ENCODE results near the gene ARRDC5. TPM values are rescaled to one million over a fixed set of nuclear protein-coding genes. Genes with fewer than 3 reads are reported as not detected.
A peak's percentile ranks its signal among the peaks of the same experiment; 100 is the strongest.

Gene ARRDC5
- total and polyA plus RNA-seq, 2 of the 13 experiments (the other 11 are each of a cell fraction or from before 2014, with no cell fraction given): not detected

DNA sequence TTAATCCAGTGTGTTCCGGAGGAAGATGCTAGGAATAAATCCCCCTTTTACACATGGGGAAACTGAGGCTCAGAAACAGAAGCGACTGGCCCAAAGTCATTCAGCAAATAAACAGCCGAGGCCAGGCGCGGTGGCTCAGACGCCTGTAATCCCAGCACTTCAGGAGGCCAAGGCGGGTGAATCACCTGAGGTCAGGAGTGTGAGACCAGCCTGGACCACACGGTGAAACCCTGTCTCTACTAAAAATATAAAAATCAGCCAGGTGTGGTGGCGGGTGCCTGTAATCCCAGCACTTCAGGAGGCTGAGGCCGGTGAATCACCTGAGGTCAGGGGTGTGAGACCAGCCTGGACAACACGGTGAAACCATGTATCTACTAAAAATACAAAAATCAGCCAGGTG lies 23.7 kb downstream of the ARRDC5 start (continued):
- TF ChIP-seq ZNF333 (CRISPR knock-in tag; IDR thresholded peaks at IDR 0.05; ENCODE audit: borderline replicate concordance): no peak

DNA sequence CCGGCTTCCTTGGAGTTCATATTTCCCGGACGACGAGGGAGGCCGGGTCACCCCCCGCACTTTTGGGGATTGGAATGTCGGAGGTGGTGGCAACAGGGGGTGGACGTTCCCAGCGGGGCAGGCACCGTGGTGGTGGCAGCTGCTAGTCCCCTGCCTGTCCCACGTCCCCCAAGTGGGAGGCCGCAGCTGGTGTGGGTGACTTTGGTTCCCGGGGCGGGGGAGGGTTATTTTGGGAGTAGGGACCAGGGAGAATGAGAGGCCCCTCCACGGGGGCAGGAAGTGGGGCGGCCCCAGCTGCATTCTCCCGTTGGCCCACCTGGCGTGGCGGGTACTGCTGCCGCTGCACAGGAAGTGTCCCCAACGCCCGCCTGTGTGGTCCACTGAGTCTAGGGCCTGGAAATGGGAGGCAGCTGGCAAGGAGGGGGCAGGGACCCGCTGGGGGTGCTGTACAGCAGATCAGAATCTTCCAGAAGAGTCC lies 24.2 kb downstream of the ARRDC5 start:
- in situ Hi-C loops (cut with HindIII; ENCODE audit: extremely low pct_ligation_motif_present, low pct_unique_long_range_greater_than_20kb): loop anchor here (10.0 kb wide), 1 partner anchor 156 kb away; no protein-coding TSS in a partner anchor
- Histone ChIP-seq H3K79me2 (ENCODE audit: insufficient read depth, low read length) (no peaks in the 10 kb centered on the region), H3K9ac (ENCODE audit: insufficient read depth, low read depth, low read length) (no peak overlapping the region), H4K20me1 (ENCODE audit: insufficient read depth, low read length) (no peaks in the 10 kb centered on the region), H3K9me3 (ENCODE audit: low read length) (no peaks in the 10 kb centered on the region), H3K36me3 (replicated peaks in 1 of 2; ENCODE audit: control insufficient read depth in 1 of 2, insufficient read depth in 2 of 2, low read length in 2 of 2) (no peaks in the 10 kb centered on the region), H3K4me1 (ENCODE audit: insufficient read depth, low read length) (peaks cover 17% of the 10 kb centered on the region; the same call in 1 of the 2 replicates), H3K4me3 (replicated peaks in 1 of 3; ENCODE audit: insufficient read depth in 1 of 3, low read depth in 2 of 3, low read length in 3 of 3) (no peak overlapping the region; a peak in 1 of 6 replicates), H3K27me3 (ENCODE audit: control insufficient read depth in 1 of 2, insufficient read depth in 2 of 2, low read length in 2 of 2) (peaks cover 1 to 4% of the 10 kb centered on the region in 2 experiments; a peak in 3 of 5 replicates), H2AFZ (ENCODE audit: low read length) (no peak overlapping the region), H3K27ac (ENCODE audit: extremely low read length, insufficient read depth, low read length) (no peak overlapping the region), H3K4me2 (ENCODE audit: low read depth, low read length) (no peak overlapping the region)
- no peak for TF ChIP-seq TARDBP (CRISPR knock-in tag; IDR thresholded peaks at IDR 0.05)
- TF ChIP-seq, protein P1, sequence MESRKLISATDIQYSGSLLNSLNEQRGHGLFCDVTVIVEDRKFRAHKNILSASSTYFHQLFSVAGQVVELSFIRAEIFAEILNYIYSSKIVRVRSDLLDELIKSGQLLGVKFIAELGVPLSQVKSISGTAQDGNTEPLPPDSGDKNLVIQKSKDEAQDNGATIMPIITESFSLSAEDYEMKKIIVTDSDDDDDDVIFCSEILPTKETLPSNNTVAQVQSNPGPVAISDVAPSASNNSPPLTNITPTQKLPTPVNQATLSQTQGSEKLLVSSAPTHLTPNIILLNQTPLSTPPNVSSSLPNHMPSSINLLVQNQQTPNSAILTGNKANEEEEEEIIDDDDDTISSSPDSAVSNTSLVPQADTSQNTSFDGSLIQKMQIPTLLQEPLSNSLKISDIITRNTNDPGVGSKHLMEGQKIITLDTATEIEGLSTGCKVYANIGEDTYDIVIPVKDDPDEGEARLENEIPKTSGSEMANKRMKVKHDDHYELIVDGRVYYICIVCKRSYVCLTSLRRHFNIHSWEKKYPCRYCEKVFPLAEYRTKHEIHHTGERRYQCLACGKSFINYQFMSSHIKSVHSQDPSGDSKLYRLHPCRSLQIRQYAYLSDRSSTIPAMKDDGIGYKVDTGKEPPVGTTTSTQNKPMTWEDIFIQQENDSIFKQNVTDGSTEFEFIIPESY (CRISPR knock-in tag; IDR thresholded peaks at IDR 0.05): peak; percentile 27; the same call in 1 of the 2 replicates
- no peak; the same call in 1 of the 3 replicates for ATAC-seq
- BruUV-seq (replicated peaks): no TSS peak
- FAIRE-seq: no peak
- ChIA-PET POLR2A (no interaction called here), CTCF (ENCODE audit: low intra/inter-chr PET ratio, low total read pairs) (no interaction called here)
- no peak for DNase-seq (ENCODE audit: low spot score)
- WGBS (ENCODE audit: low lambda C conversion rate): 41% methylated on average over 21 of the region's 23 CpGs
- intact Hi-C loops (cut with micrococcal nuclease; ENCODE audit: unreplicated experiment): no loop called here
